Uterus (tissue), 4 donors: ENCODE results near the gene ASB13. TPM values are rescaled to one million over a fixed set of nuclear protein-coding genes. Genes with fewer than 3 reads are reported as not detected.
A peak's percentile ranks its signal among the peaks of the same experiment; 100 is the strongest.

Source experiments
- DNase-seq, 2 donors: peaks; one replicate each; pipeline ENCODE4 v3.0.0-alpha.2; 2019 to 2020
- H3K27ac ChIP-seq, 2 donors: fragments of 200-600 bp; sonication (generic); 1 replicate in 1 of 2; 2 replicates in 1 of 2; pipeline ENCODE4 v1.5.1; 2016 to 2018
- H3K27me3 ChIP-seq, 2 donors: fragments of 200-600 bp; sonication (generic); one replicate each; pipeline ENCODE4 v1.5.1; 2018 to 2019; ENCODE audit warnings: control low read depth in 1 of 2
- H3K36me3 ChIP-seq, 2 donors: fragments of 200-600 bp; sonication (generic); one replicate each; pipeline ENCODE4 v1.5.1; 2019; ENCODE audit warnings: control low read depth in 1 of 2
- H3K4me1 ChIP-seq, 2 donors: fragments of 200-600 bp; sonication (generic); one replicate each; pipeline ENCODE4 v1.5.1; 2018 to 2019; ENCODE audit warnings: control low read depth in 1 of 2
- H3K4me3 ChIP-seq, 2 donors: fragments of 200-600 bp; sonication (generic); 1 replicate in 1 of 2; 2 replicates in 1 of 2; pipeline ENCODE4 v1.5.1; 2018 to 2019; ENCODE audit warnings: mild to moderate bottlenecking in 1 of 2
- H3K9me3 ChIP-seq, 2 donors: fragments of 200-600 bp; sonication (generic); one replicate each; pipeline ENCODE4 v1.5.1; 2019; ENCODE audit warnings: control low read depth in 1 of 2
- POLR2A ChIP-seq, 2 donors: fragments of 450-650 bp; IDR thresholded peaks; one replicate each; pipeline ENCODE4 v1.6.1; 2016; ENCODE audit warnings: antibody characterized with exemption in 2 of 2, mild to moderate bottlenecking in 1 of 2, moderate library complexity in 1 of 2
- intact Hi-C: fragments of 100-400 bp; cut with DNase I; formaldehyde crosslinking; loops from one replicate; pipeline ENCODE4 v1.15.1; 2023; ENCODE audit warnings: low total_unique reads
- small RNA-seq: library from RNA; depleted of rRNA; stranded (forward); fragments of <200 nt; gene quantifications from one replicate; pipeline ENCODE3, GENCODE V24; 2016
- total RNA-seq, 4 donors: library from RNA; depleted of rRNA in 3 of 4; stranded (reverse); fragments of >200 nt in 3 of 4; gene quantifications; one replicate each; pipeline versions ENCODE4 v1.1.0 to v1.2.4, GENCODE V29; 2014 to 2023
- TF ChIP-seq, protein P1 (sequence below), 4 experiments: fragments of 200-600 bp in 2 of 4; fragments of 450-650 bp in 2 of 4; sonication (generic) in 2 of 4; IDR thresholded peaks; one replicate each; pipeline ENCODE4 v1.5.1; 2016 to 2019; ENCODE audit warnings: antibody characterized with exemption in 4 of 4, mild to moderate bottlenecking in 2 of 4, moderate library complexity in 1 of 4
- donor health status: DM: yes; HTN: yes; CAD: no.

The ASB13 gene
- total RNA-seq, 4 donors from 2014 or later, result 8.7 to 25.7 (median 17.9) TPM

DNA sequence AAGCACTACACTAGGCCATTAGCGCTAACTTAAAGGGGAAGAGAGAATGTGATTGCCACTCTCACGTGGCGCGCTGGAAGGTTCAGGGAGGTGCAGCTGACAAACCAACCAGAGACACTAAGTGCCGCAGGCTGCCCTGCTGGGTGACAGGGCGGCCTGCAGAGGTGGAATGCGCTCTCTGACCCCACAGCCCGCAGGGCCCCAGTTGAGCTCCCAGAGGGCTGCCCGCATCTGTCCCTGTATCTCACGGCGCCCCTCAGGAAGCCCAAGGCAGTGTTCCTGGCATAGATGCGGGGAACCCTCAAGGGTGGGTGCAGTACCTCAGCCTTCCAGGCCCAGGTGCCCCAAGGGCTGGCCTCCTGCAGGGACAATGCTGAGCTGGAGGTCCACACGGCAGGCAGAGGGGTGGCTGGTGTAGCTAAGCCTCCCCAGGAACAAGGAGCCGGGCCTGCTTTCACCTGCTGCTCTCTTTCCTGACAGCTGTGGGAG, 75.0 kb downstream of the ASB13 start:
- Histone ChIP-seq H3K27me3 (no peaks in the 10 kb centered on the region), H3K9me3 (no peaks in the 10 kb centered on the region), H3K36me3 (no peaks in the 10 kb centered on the region), H3K4me1 (no peaks in the 10 kb centered on the region), H3K4me3 (no peak overlapping the region), H3K27ac (no peak overlapping the region)
- TF ChIP-seq, protein P1, sequence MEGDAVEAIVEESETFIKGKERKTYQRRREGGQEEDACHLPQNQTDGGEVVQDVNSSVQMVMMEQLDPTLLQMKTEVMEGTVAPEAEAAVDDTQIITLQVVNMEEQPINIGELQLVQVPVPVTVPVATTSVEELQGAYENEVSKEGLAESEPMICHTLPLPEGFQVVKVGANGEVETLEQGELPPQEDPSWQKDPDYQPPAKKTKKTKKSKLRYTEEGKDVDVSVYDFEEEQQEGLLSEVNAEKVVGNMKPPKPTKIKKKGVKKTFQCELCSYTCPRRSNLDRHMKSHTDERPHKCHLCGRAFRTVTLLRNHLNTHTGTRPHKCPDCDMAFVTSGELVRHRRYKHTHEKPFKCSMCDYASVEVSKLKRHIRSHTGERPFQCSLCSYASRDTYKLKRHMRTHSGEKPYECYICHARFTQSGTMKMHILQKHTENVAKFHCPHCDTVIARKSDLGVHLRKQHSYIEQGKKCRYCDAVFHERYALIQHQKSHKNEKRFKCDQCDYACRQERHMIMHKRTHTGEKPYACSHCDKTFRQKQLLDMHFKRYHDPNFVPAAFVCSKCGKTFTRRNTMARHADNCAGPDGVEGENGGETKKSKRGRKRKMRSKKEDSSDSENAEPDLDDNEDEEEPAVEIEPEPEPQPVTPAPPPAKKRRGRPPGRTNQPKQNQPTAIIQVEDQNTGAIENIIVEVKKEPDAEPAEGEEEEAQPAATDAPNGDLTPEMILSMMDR (IDR thresholded peaks at IDR 0.05), result no peak
- no peak for TF ChIP-seq POLR2A (IDR thresholded peaks at IDR 0.05)
- intact Hi-C loops, result no loop called here
- DNase-seq, result no peak

DNA sequence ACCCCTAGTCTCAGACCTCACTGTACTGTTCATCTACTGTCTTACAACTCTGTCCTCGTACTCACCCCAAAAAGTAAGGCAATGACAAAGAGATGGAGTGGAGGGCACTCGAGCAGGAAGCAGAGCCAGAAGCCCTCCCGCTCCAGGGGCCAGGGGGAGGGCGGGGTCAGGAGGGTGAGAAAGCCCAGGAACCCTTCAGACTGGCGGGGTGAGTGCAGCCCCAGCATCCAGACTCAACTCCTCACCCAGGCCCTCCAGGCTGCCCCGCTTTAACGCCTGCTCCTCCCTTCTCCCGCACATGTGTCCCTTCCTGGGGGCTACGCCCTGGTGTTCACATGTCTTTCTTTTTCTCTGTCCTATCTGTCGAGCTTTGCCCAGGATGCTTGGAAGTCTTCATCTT, 75.6 kb downstream of the ASB13 start:
- no peaks in the 10 kb centered on the region for H3K27me3 ChIP-seq
- no peak for DNase-seq
- no peaks in the 10 kb centered on the region for H3K4me1 ChIP-seq
- no peaks in the 10 kb centered on the region for H3K36me3 ChIP-seq
- H3K27ac ChIP-seq, result no peak overlapping the region
- TF ChIP-seq, protein P1 (IDR thresholded peaks at IDR 0.05), result no peak
- no peak for TF ChIP-seq POLR2A (IDR thresholded peaks at IDR 0.05)
- intact Hi-C loops, result no loop called here
- no peak overlapping the region for H3K4me3 ChIP-seq
- H3K9me3 ChIP-seq, result no peaks in the 10 kb centered on the region

DNA sequence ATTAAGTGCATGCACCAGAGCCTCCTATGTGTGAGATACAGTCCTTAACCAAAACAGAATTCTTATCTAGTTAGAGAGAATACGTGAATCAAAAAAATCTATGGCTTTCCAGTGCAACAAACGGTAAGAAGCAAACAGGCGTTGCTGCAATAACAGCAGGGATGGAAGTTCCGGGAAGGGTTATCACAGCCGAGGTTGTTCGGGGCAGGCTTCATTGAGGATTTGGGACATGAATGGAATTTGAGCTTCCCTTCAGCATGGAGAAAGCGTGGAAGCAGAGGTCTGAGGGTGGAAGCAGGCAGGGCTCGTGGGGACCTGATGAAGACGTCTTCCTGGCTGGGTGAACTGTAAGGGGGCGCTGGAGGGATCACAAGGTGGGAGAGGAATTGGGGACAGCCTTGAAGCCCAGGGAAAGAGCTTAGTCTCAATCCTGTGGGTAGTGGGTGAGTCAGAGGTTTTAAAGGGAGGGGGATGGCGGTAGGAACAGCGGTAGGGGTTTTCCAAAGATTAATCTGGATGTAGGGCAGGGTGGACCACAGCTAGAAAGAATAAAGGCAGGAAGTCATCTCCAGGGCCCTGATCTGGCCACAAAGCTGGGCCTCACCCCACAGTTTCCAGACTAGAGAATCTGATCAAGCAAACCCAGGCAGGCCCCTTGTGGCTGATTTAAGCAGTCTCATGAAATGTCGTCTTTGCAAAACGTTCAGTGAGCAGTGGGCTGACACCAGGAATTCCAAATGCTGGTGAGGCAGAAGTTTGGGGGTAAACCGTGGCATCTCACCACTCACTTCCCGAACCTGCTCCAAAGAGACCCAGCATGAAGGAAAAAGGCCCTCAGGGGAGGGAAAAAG, 76.5 kb downstream of the ASB13 start:
- Histone ChIP-seq H3K4me3 (no peak overlapping the region), H3K27me3 (no peaks in the 10 kb centered on the region), H3K27ac (peak overlapping the region; percentile 3 to 14), H3K36me3 (no peaks in the 10 kb centered on the region), H3K4me1 (no peaks in the 10 kb centered on the region), H3K9me3 (no peaks in the 10 kb centered on the region)
- no peak for DNase-seq
- intact Hi-C loops, result no loop called here
- TF ChIP-seq, protein P1 (IDR thresholded peaks at IDR 0.05), result no peak
- TF ChIP-seq POLR2A (IDR thresholded peaks at IDR 0.05), result no peak

DNA sequence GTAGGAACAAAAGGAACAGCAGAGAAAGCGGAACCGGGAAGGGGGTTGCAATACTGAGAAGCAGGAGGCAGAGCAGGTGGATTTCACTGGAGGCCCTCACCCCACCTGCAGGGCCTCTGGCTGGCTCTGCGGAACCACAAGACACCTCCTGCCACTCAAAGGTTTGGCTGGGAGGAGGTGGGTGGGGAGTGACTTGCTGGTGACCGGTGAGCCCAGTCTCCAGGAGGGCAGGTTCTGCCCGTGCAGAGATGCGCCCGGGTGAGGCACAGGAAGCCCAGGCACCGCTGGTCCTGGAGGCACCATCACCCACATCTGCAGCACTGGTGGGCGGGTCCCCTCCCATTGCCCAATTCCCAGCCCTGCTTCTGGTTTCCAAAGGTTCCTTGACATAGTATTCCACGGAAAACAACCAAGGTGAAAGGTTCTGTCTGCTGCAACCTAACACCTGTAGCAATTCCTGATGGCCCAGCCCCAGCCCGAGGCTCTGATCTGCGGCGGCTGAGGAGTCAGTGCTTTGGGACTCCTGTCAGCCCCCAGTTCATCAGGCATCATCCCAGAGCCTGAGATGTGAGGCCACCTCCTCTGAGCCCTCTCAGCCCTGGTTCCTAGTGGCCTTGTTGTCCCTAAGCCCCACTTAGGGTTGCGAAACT, 77.3 kb downstream of the ASB13 start:
- TF ChIP-seq POLR2A (IDR thresholded peaks at IDR 0.05), result no peak
- TF ChIP-seq, protein P1 (IDR thresholded peaks at IDR 0.05), result no peak

More for the DNA sequence above, 77.3 kb downstream of the ASB13 start:
- H3K4me1 ChIP-seq, result no peaks in the 10 kb centered on the region
- DNase-seq, result no peak
- no peaks in the 10 kb centered on the region for H3K36me3 ChIP-seq
- intact Hi-C loops, result no loop called here
- no peak overlapping the region for H3K4me3 ChIP-seq
- no peak overlapping the region for H3K27ac ChIP-seq
- no peaks in the 10 kb centered on the region for H3K9me3 ChIP-seq
- no peaks in the 10 kb centered on the region for H3K27me3 ChIP-seq

Small RNA genes within 50 kb of the gene (small RNA-seq; reads per million reads assigned to genes)
- gene AL365356.2 (not detected), gene RN7SL445P (not detected)

Other genes with a start within 250 kb of the ASB13 start
- not detected for gene CALML5, start 167.0 kb downstream of the ASB13 start, total RNA-seq
- gene CALML3, start 141.6 kb downstream of the ASB13 start, total RNA-seq, result not detected
- 100 to 1,000 TPM in 2 of 4 donors, 10 to 100 TPM in 2; 32.6 to 128 (median 75.1) TPM for gene TASOR2, start 18.2 kb upstream of the ASB13 start, total RNA-seq
- 100 to 1,000 TPM in 3 of 4 donors, 10 to 100 TPM in 1; 91.7 to 420 (median 185) TPM for gene GDI2, start 146.8 kb upstream of the ASB13 start, total RNA-seq
- 10 to 100 TPM; 11.9 to 28.4 (median 17.8) TPM for gene ANKRD16, start 223.3 kb upstream of the ASB13 start, total RNA-seq
- 100 to 1,000 TPM in 2 of 4 donors, 10 to 100 TPM in 2; 55.0 to 119 (median 85.8) TPM for gene FBH1, start 223.6 kb upstream of the ASB13 start, total RNA-seq